ENCODE results near the gene PPP3CA.
"Not testable (repeated sequence)": the region's sequence is repeated elsewhere in the genome, so short reads cannot be mapped to it uniquely, and the experiment has no call there.

Gene PPP3CA

DNA sequence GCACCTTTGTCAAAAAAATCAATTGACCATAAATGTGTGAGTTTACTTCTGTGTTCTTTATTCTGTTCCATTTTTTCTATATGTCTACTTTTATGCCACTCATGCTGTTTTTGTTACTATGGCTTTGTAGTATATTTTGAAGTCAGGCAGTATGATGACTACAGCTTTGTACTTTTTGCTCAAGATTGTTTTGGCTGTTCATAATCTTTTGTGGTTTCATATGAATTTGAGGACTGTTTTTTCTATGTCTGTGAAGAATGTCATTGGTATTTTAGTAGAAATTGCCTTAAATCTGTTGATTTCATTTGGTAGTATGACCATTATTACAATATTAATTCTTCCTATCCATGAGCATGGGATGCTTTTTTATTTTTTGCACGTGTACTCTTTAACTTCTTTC lies 346.8 kb downstream of the PPP3CA start:
- no peak for DNase-seq (ENCODE audit: low spot score)

GRCh38 chr4:100995671-100996070 lies 351.7 kb downstream of the PPP3CA start:
- DNase-seq (ENCODE audit: low spot score) = no peak

GRCh38 chr4:100995002-100995401 lies 352.3 kb downstream of the PPP3CA start:
- not testable (repeated sequence) for DNase-seq (ENCODE audit: low spot score)

DNA sequence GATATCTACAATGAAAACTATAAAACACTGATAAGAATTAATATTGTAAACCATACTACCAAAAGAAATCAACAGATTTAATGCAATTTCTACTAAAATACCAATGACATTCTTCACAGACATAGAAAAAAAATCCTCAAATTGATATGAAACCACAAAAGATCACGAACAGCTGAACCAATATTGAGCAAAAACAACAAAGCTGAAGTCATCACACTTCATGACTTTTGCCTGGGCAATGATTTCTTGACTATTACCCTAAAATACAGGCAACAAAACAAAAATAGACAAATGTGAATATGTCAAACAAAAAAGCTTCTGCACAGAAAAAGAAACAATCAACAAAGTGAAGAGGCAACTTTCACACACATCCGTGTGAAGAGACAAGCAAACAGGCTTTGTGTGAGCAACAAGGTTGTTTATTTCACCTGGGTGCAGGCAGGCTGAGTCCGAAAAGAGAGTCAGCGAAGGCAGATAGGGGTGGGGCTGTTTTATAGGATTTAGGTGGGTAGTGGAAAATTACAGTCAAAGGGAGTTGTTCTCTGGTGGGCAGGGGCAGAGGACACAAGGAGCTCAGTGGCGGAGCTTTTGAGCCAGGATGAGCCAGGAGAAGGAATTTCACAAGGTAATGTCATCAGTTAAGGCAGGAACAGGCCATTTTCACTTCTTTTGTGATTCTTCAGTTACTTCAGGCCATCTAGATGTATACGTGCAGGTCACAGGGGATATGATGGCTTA lies 355.8 kb downstream of the PPP3CA start:
- DNase-seq (ENCODE audit: low spot score) = not testable (repeated sequence)

- DNase-seq (ENCODE audit: low spot score) = no peak
Observed at GRCh38 chr4:100989401-100989800, 357.9 kb downstream of the PPP3CA start.

DNA sequence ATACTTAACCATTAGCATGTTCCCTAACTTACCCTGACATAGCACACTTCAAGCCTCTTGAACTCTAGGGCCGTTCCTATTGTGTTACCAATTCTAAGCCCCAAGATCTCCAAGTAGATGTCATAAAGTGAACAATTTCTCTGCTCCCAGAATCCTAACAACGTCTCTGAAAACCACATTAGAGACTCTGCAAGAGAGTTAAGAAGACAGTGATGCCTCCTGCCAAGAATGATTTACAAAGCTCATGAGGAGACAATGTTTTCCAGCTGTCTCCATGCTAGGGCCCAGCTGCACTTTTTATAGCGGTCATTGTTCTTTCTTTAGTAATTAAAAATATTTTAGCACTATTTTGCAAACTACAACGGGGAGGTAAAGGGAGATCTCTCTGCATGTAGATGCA lies 358.4 kb downstream of the PPP3CA start:
- DNase-seq (ENCODE audit: low spot score) = no peak

DNA sequence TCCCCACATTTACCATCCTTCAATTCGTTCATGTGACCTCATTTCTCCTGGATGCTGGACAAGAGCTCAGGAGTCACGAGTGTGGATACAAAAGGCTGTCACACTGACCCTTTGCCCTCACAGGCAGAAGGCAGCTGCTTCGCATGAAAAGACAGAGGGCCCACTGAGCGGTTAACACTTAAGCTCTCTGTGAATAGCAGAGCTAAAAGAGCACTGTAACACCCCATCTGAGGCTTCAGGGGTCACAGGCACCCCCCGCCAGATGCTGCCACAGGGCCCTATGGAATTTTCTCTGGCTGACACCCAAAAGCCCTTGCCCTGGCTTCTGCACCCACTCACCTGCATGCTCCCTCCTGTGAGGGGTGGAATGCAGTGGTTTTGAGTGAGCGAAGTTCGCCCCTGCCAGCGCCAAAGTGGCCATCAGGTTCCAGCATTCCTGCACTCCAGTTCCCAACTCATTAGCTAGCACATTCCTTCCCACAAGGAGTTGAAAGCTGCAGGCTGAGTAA lies 360.9 kb downstream of the PPP3CA start:
- DNase-seq (ENCODE audit: low spot score) = no peak

DNA sequence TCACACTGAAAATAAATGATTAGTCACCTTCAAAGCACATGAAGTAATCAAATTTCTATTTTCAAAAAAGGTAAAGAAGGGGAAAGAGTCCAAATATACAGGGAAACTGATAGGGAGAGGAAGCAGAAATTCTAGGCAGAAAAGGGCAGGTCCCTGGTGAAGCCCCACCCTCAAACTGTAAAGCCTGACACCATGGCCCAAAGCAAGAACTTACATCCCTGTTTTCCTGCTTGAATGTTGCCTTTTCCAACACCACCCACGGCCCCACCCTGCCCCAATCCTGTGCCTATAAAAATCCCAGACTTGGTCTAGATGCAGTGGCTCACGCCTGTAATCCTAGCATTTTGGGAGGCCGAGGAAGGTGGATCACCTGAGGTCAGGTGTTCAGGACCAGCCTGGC lies 361.8 kb downstream of the PPP3CA start:
- DNase-seq (ENCODE audit: low spot score) = no peak

GRCh38 chr4:100984901-100985300 lies 362.4 kb downstream of the PPP3CA start:
- no peak for DNase-seq (ENCODE audit: low spot score)

DNA sequence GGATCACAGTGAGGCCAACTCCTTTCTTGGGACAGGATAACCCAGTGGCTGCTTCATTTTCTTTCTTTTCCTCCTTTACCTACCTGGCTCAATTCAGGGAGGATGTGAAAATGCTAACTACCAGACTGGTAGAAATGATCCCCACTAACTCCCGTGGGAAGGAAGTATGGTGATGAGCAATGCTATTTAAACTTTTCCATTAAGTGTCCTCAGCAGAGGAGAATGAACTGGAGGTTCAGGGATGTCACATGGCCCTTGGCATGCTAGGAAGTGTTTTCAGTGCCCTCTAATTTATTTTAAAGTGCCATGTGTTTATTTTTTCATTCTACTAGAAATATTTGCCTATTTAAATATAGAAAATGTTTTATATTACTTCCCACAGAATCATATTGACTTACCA lies 363.9 kb downstream of the PPP3CA start:
- DNase-seq (ENCODE audit: low spot score) = no peak

- DNase-seq (ENCODE audit: low spot score) = no peak
Observed at GRCh38 chr4:100982345-100982744, 365.0 kb downstream of the PPP3CA start.

GRCh38 chr4:100981447-100982204 lies 365.7 kb downstream of the PPP3CA start:
- DNase-seq (ENCODE audit: low spot score) = no peak

DNA sequence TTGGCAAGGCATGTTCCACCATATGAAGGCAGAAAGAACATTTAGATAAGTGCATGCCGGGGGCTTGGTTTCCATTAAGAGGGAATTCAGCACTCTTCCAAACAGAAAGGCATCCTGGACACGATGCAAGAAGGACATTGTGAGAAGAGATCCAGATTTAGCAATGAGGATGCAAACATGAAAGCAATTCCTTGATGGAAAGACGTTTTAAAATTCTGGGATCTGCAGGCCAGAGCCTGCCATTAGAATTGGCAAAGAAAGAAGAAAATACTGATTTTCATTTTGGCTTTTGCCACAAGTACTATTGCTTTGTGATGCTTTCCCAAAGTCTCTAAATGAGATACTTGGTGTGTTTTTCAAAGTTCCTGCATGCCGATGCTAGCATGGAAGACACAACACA lies 367.6 kb downstream of the PPP3CA start:
- no peak for DNase-seq (ENCODE audit: low spot score)

GRCh38 chr4:100977746-100978397 lies 369.5 kb downstream of the PPP3CA start:
- no peak for DNase-seq (ENCODE audit: low spot score)

GRCh38 chr4:100977274-100977673 lies 370.1 kb downstream of the PPP3CA start:
- no peak for DNase-seq (ENCODE audit: low spot score)

Data from hematopoietic multipotent progenitor cell treated with erythropoietin and hydrocortisone succinate and interleukin-3 and kit ligand, for 17 days (in vitro differentiated cells).